Measurements from ENCODE around the gene TRAPPC11. TPM values are rescaled to one million over a fixed set of nuclear protein-coding genes. Genes with fewer than 3 reads are reported as not detected.

Gene TRAPPC11
- polyA plus RNA-seq, 1 donor from 2014 or later, result 78.1 TPM

- H3F3A ChIP-seq (ENCODE audit: insufficient read depth, low read length, poor library complexity, severe bottlenecking), result no peaks in the 10 kb centered on the region
- no peak overlapping the region for H3K4me3 ChIP-seq (ENCODE audit: low read length)
- H3K79me2 ChIP-seq (replicated peaks; ENCODE audit: insufficient read depth, low read length), result no peaks in the 10 kb centered on the region
- H2AFZ ChIP-seq (ENCODE audit: low read depth, low read length), result no peak overlapping the region
- no peaks in the 10 kb centered on the region for H3K9me2 ChIP-seq (ENCODE audit: insufficient read depth, low read length)
- no peaks in the 10 kb centered on the region for H3K27me3 ChIP-seq (ENCODE audit: insufficient read depth, low read depth, low read length)
- H3K27ac ChIP-seq (ENCODE audit: low read length), result no peak overlapping the region
- H3K9ac ChIP-seq (ENCODE audit: low read length), result no peak overlapping the region
- no peaks in the 10 kb centered on the region for H4K20me1 ChIP-seq (ENCODE audit: insufficient read depth)
- H3K4me2 ChIP-seq (ENCODE audit: low read length), result no peak overlapping the region
- TF ChIP-seq EP300 (conservative IDR thresholded peaks at IDR 0.05; ENCODE audit: poor library complexity, severe bottlenecking), result no peak
- TF ChIP-seq POLR2AphosphoS5 (IDR thresholded peaks at IDR 0.05), result no peak
- no peak for TF ChIP-seq MXI1 (conservative IDR thresholded peaks at IDR 0.05; ENCODE audit: poor library complexity, severe bottlenecking)
- TF ChIP-seq, protein P1, sequence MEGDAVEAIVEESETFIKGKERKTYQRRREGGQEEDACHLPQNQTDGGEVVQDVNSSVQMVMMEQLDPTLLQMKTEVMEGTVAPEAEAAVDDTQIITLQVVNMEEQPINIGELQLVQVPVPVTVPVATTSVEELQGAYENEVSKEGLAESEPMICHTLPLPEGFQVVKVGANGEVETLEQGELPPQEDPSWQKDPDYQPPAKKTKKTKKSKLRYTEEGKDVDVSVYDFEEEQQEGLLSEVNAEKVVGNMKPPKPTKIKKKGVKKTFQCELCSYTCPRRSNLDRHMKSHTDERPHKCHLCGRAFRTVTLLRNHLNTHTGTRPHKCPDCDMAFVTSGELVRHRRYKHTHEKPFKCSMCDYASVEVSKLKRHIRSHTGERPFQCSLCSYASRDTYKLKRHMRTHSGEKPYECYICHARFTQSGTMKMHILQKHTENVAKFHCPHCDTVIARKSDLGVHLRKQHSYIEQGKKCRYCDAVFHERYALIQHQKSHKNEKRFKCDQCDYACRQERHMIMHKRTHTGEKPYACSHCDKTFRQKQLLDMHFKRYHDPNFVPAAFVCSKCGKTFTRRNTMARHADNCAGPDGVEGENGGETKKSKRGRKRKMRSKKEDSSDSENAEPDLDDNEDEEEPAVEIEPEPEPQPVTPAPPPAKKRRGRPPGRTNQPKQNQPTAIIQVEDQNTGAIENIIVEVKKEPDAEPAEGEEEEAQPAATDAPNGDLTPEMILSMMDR (IDR thresholded peaks at IDR 0.05; ENCODE audit: poor library complexity, severe bottlenecking), result no peak
- TF ChIP-seq SMC3 (conservative IDR thresholded peaks at IDR 0.05; ENCODE audit: poor library complexity), result no peak
- TF ChIP-seq, protein P2, sequence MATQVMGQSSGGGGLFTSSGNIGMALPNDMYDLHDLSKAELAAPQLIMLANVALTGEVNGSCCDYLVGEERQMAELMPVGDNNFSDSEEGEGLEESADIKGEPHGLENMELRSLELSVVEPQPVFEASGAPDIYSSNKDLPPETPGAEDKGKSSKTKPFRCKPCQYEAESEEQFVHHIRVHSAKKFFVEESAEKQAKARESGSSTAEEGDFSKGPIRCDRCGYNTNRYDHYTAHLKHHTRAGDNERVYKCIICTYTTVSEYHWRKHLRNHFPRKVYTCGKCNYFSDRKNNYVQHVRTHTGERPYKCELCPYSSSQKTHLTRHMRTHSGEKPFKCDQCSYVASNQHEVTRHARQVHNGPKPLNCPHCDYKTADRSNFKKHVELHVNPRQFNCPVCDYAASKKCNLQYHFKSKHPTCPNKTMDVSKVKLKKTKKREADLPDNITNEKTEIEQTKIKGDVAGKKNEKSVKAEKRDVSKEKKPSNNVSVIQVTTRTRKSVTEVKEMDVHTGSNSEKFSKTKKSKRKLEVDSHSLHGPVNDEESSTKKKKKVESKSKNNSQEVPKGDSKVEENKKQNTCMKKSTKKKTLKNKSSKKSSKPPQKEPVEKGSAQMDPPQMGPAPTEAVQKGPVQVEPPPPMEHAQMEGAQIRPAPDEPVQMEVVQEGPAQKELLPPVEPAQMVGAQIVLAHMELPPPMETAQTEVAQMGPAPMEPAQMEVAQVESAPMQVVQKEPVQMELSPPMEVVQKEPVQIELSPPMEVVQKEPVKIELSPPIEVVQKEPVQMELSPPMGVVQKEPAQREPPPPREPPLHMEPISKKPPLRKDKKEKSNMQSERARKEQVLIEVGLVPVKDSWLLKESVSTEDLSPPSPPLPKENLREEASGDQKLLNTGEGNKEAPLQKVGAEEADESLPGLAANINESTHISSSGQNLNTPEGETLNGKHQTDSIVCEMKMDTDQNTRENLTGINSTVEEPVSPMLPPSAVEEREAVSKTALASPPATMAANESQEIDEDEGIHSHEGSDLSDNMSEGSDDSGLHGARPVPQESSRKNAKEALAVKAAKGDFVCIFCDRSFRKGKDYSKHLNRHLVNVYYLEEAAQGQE (IDR thresholded peaks at IDR 0.05; ENCODE audit: borderline replicate concordance), result no peak
- no peak for TF ChIP-seq TAF1 (IDR thresholded peaks at IDR 0.05; ENCODE audit: low read depth)
- no peaks in the 10 kb centered on the region for H3K36me3 ChIP-seq (ENCODE audit: insufficient read depth, low read length)
- no peaks in the 10 kb centered on the region for H3K9me3 ChIP-seq (ENCODE audit: low read length)
Measured at GRCh38 chr4:183636923-183637322, 22.2 kb upstream of the TRAPPC11 start.

GRCh38 chr4:183637461-183637860 is 21.6 kb upstream of the TRAPPC11 start:
- H3F3A ChIP-seq (ENCODE audit: insufficient read depth, low read length, poor library complexity, severe bottlenecking), result no peaks in the 10 kb centered on the region
- H3K9me2 ChIP-seq (ENCODE audit: insufficient read depth, low read length), result no peaks in the 10 kb centered on the region
- no peak overlapping the region for H3K4me2 ChIP-seq (ENCODE audit: low read length)
- H3K9me3 ChIP-seq (ENCODE audit: low read length), result no peaks in the 10 kb centered on the region
- no peak overlapping the region for H3K9ac ChIP-seq (ENCODE audit: low read length)
- TF ChIP-seq RAD21 (conservative IDR thresholded peaks at IDR 0.05), result no peak
- no peak for TF ChIP-seq SMC3 (conservative IDR thresholded peaks at IDR 0.05; ENCODE audit: poor library complexity)
- no peak for TF ChIP-seq EP300 (conservative IDR thresholded peaks at IDR 0.05; ENCODE audit: poor library complexity, severe bottlenecking)
- no peak for TF ChIP-seq EZH2 (IDR thresholded peaks at IDR 0.05; ENCODE audit: borderline replicate concordance, insufficient read depth, low read length, poor library complexity, severe bottlenecking)
- no peak for TF ChIP-seq MXI1 (conservative IDR thresholded peaks at IDR 0.05; ENCODE audit: poor library complexity, severe bottlenecking)
- TF ChIP-seq, protein P1 (IDR thresholded peaks at IDR 0.05; ENCODE audit: poor library complexity, severe bottlenecking), result no peak
- no peak for TF ChIP-seq POLR2AphosphoS5 (IDR thresholded peaks at IDR 0.05)
- no peak for TF ChIP-seq TAF1 (IDR thresholded peaks at IDR 0.05; ENCODE audit: low read depth)
- TF ChIP-seq, protein P2 (IDR thresholded peaks at IDR 0.05; ENCODE audit: borderline replicate concordance), result no peak
- no peaks in the 10 kb centered on the region for H3K79me2 ChIP-seq (replicated peaks; ENCODE audit: insufficient read depth, low read length)
- H3K27me3 ChIP-seq (ENCODE audit: insufficient read depth, low read depth, low read length), result no peaks in the 10 kb centered on the region
- no peak overlapping the region for H3K27ac ChIP-seq (ENCODE audit: low read length)
- no peak overlapping the region for H3K4me3 ChIP-seq (ENCODE audit: low read length)
- H3K36me3 ChIP-seq (ENCODE audit: insufficient read depth, low read length), result no peaks in the 10 kb centered on the region
- no peaks in the 10 kb centered on the region for H4K20me1 ChIP-seq (ENCODE audit: insufficient read depth)
- no peak overlapping the region for H2AFZ ChIP-seq (ENCODE audit: low read depth, low read length)
